Fibroblast of lung (primary cell): ENCODE results near the gene NUBP1. TPM values are rescaled to one million over a fixed set of nuclear protein-coding genes. Genes with fewer than 3 reads are reported as not detected.

Experiments
- DNase-seq, 2 donors: peaks; one replicate each; pipeline versions ENCODE4 v3.0.0 to v3.0.0-alpha.2; 2010; ENCODE audit warnings: low read depth in 2 of 2
- H2AFZ ChIP-seq: 2 replicates; pipeline ENCODE4 v1.5.1; 2012; ENCODE audit warnings: low read length, control low read depth, inconsistent platforms
- H3K27ac ChIP-seq: 2 replicates; pipeline ENCODE4 v1.5.1; 2011; ENCODE audit warnings: low read length, control low read depth; ENCODE audit not compliant: insufficient read depth
- H3K27me3 ChIP-seq: 2 replicates; pipeline ENCODE4 v1.5.1; 2011; ENCODE audit warnings: mild to moderate bottlenecking, low read length; ENCODE audit not compliant: control insufficient read depth, insufficient read depth
- H3K36me3 ChIP-seq: 2 replicates; pipeline ENCODE4 v1.5.1; 2011; ENCODE audit warnings: low read length; ENCODE audit not compliant: control insufficient read depth, insufficient read depth
- H3K4me1 ChIP-seq: 2 replicates; pipeline ENCODE4 v1.5.1; 2011; ENCODE audit warnings: low read length; ENCODE audit not compliant: control insufficient read depth, insufficient read depth; ENCODE audit errors: extremely low read depth
- H3K4me2 ChIP-seq: 2 replicates; pipeline ENCODE4 v1.5.1; 2011; ENCODE audit warnings: low read length, control low read depth; ENCODE audit not compliant: insufficient read depth; ENCODE audit errors: extremely low read depth
- H3K4me3 ChIP-seq, 4 experiments: fragments of 200-600 bp in 1 of 4; sonication (generic) in 1 of 4; replicated peaks in 1 of 4; 2 replicates each; pipeline ENCODE4 v1.5.1; 2011 to 2016; ENCODE audit warnings: low read length in 4 of 4, low read depth in 3 of 4, mild to moderate bottlenecking in 3 of 4, control low read depth in 2 of 4, inconsistent platforms in 1 of 4, mixed read lengths in 1 of 4; ENCODE audit not compliant: insufficient read depth in 1 of 4; ENCODE audit errors: control extremely low read depth in 1 of 4
- H3K79me2 ChIP-seq: 2 replicates; pipeline ENCODE4 v1.5.1; 2012; ENCODE audit warnings: mild to moderate bottlenecking, low read length, inconsistent platforms; ENCODE audit not compliant: control insufficient read depth, insufficient read depth
- H3K9ac ChIP-seq: 2 replicates; pipeline ENCODE4 v1.5.1; 2011; ENCODE audit warnings: mild to moderate bottlenecking, low read length, control low read depth; ENCODE audit not compliant: insufficient read depth
- H3K9me3 ChIP-seq: 2 replicates; pipeline ENCODE4 v1.5.1; 2012; ENCODE audit warnings: low read depth, low read length; ENCODE audit not compliant: control insufficient read depth, insufficient read depth
- H4K20me1 ChIP-seq: 2 replicates; pipeline ENCODE4 v1.5.1; 2011; ENCODE audit warnings: low read length; ENCODE audit not compliant: control insufficient read depth, insufficient read depth; ENCODE audit errors: extremely low read depth
- EZH2 ChIP-seq: IDR thresholded peaks from 2 replicates; pipeline ENCODE4 v1.5.1; 2012; ENCODE audit warnings: low read length, control low read depth, mild to moderate bottlenecking; ENCODE audit errors: missing control alignments
- polyA plus RNA-seq, 2 donors: library from polyadenylated mRNA; depleted of rRNA in 1 of 2; stranded (reverse) in 1 of 2; unstranded in 1 of 2; fragments of >200 nt; gene quantifications; 2 replicates each; pipeline ENCODE4 v1.2.1, GENCODE V29; 2011 to 2012; ENCODE audit warnings: missing spikeins in 1 of 2
- total RNA-seq: library from RNA; depleted of rRNA; stranded (reverse); fragments of >200 nt; gene quantifications from 2 replicates; pipeline ENCODE4 v1.2.1, GENCODE V29; 2014
- TF ChIP-seq, protein P1 (sequence below), 2 donors: IDR thresholded peaks in 1 of 2; conservative IDR thresholded peaks in 1 of 2; 1 replicate in 1 of 2; 2 replicates in 1 of 2; pipeline ENCODE4 v1.5.1; 2011 to 2012; ENCODE audit warnings: low read length in 2 of 2, control low read depth in 1 of 2, inconsistent platforms in 1 of 2, low read depth in 1 of 2, mild to moderate bottlenecking in 1 of 2

NUBP1 gene
- total and polyA plus RNA-seq, 2 donors (not counting 1 experiment from before 2014, with no cell fraction given), result 16.7 to 29.7 TPM

DNA sequence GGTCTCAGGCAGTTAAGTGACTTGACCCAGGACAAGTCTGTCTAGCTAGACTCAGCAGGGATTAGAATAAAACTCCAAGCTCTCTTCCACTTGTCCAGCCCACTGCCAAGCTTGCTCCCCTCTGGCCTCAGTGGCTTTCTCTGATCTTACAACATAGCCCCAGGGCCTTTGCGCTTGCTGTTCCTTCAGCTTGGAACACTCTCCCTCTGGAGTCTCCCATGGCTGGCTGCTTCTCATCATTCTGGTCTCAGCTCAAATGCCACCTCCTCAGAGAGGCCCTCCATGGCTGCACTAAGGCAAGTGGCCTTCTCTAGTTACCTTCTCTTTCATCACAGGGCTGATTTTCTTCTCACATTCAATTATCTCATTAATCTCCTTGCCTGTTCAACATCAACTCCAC lies 73.9 kb downstream of the NUBP1 start:
- no peak for DNase-seq
- no peaks in the 10 kb centered on the region for H3K79me2 ChIP-seq
- H3K27ac ChIP-seq, result no peak overlapping the region
- H3K4me3 ChIP-seq, result no peak overlapping the region
- H3K4me1 ChIP-seq, result no peaks in the 10 kb centered on the region
- H3K9ac ChIP-seq, result no peak overlapping the region
- H3K36me3 ChIP-seq, result no peaks in the 10 kb centered on the region
- no peak overlapping the region for H2AFZ ChIP-seq
- no peak overlapping the region for H3K4me2 ChIP-seq
- H3K9me3 ChIP-seq, result no peaks in the 10 kb centered on the region
- TF ChIP-seq, protein P1, sequence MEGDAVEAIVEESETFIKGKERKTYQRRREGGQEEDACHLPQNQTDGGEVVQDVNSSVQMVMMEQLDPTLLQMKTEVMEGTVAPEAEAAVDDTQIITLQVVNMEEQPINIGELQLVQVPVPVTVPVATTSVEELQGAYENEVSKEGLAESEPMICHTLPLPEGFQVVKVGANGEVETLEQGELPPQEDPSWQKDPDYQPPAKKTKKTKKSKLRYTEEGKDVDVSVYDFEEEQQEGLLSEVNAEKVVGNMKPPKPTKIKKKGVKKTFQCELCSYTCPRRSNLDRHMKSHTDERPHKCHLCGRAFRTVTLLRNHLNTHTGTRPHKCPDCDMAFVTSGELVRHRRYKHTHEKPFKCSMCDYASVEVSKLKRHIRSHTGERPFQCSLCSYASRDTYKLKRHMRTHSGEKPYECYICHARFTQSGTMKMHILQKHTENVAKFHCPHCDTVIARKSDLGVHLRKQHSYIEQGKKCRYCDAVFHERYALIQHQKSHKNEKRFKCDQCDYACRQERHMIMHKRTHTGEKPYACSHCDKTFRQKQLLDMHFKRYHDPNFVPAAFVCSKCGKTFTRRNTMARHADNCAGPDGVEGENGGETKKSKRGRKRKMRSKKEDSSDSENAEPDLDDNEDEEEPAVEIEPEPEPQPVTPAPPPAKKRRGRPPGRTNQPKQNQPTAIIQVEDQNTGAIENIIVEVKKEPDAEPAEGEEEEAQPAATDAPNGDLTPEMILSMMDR (conservative IDR thresholded peaks at IDR 0.05 in 1 of 2, IDR thresholded peaks at IDR 0.05 in 1 of 2; ENCODE audit: low read depth in 1 of 2, low read length in 2 of 2), result no peak
- TF ChIP-seq EZH2, result no peak
- no peaks in the 10 kb centered on the region for H4K20me1 ChIP-seq
- peaks cover 14% of the 10 kb centered on the region for H3K27me3 ChIP-seq

DNA sequence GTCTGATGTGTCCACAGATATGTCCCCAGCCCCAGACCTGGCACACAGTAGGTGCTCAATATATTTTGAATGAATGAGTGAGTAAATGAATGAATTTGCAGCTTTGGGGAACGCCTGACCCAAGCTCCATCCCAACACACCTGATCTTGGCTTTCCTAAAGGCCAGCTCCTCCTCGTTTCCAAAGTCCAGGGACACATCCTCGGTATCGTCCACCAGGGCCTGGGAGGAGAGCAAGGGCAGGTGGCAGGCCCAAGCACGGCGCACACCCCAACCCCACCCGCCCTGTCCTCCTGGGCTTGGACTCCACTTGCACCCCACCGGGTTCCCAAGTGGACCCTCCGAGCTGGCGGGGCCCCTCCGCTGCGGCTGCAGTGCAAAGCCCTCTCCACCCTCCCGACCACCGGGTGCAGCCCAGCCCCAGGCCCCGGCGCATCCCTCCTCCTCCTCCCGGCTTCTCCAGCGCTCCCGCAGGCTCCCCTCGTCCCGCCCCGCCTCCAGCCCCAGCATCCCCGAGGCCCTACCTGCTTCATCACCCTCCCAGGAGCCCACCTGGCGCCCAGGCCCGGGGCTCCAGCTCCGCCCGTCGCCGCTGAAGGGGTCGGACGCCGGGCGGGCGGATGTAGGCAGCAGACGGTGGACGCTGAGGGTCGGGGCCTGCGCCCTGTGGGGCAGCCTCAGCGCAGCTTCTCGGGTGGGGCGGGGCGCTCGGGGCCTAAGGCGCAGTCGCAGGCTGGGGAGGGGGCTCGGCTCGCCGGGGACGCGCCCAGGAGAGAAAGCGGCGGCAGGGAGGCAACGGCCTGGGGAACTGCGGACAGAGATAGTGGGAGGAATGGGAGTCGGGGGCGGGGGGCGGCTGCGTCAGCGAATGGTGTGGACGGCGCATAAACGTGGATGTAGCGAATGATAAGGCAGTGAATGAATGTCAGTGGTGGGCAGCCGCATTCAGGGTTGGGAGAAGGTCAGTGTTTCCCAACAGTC lies 74.6 kb downstream of the NUBP1 start, which contains the start of gene TVP23A:
TSS of gene TVP23A (minus strand) at position 832 of the 979 bp plus-strand sequence. CDS start at position 531, 301 bp downstream.
- Histone ChIP-seq H3K4me1 (no peaks in the 10 kb centered on the region), H3K9ac (no peak within 1 kb of the TSS), H3K79me2 (no peaks in the 10 kb centered on the region), H3K9me3 (no peaks in the 10 kb centered on the region), H3K4me2 (no peak within 1 kb of the TSS), H4K20me1 (no peaks in the 10 kb centered on the region), H3K36me3 (no peaks in the 10 kb centered on the region), H2AFZ (no peak within 1 kb of the TSS), H3K4me3 (no peak within 1 kb of the TSS), H3K27me3 (peaks cover 16% of the 10 kb centered on the region), H3K27ac (no peak within 1 kb of the TSS)
- peak in 1 of 2 donors; percentile 10 for DNase-seq
- TF ChIP-seq, protein P1 (conservative IDR thresholded peaks at IDR 0.05 in 1 of 2, IDR thresholded peaks at IDR 0.05 in 1 of 2; ENCODE audit: low read depth in 1 of 2, low read length in 2 of 2), result no peak
- peak; percentile 65 for TF ChIP-seq EZH2

Other genes with a start within 250 kb of the NUBP1 start
- gene EMP2, start 163.2 kb upstream of the NUBP1 start, total RNA-seq, result 17.2 and 22.5 TPM in 2 replicates
- 36.2 and 36.8 TPM in 2 replicates for gene EMP2, start 163.2 kb upstream of the NUBP1 start, polyA plus RNA-seq
- gene TEKT5, start 48.9 kb upstream of the NUBP1 start, total RNA-seq, result 0.26 TPM in 1 of 2 replicates, not detected in the other
- gene TEKT5, start 48.9 kb upstream of the NUBP1 start, polyA plus RNA-seq, result 0.06 TPM in 1 of 2 replicates, not detected in the other
- gene TVP23A, start 75.0 kb downstream of the NUBP1 start, total RNA-seq, result under 0.01 and 0.26 TPM in 2 replicates
- not detected in 2 replicates for gene TVP23A, start 75.0 kb downstream of the NUBP1 start, polyA plus RNA-seq
- 0.51 and 0.66 TPM in 2 replicates for gene CIITA, start 133.4 kb downstream of the NUBP1 start, total RNA-seq
- 0.27 and 0.40 TPM in 2 replicates for gene CIITA, start 133.4 kb downstream of the NUBP1 start, polyA plus RNA-seq
- 44.7 and 49.9 TPM in 2 replicates for gene DEXI, start 198.6 kb downstream of the NUBP1 start, total RNA-seq
- gene DEXI, start 198.6 kb downstream of the NUBP1 start, polyA plus RNA-seq, result 38.8 and 40.3 TPM in 2 replicates
- 17.2 and 22.0 TPM in 2 replicates for gene CLEC16A, start 200.7 kb downstream of the NUBP1 start, total RNA-seq
- gene CLEC16A, start 200.7 kb downstream of the NUBP1 start, polyA plus RNA-seq, result 9.1 and 15.3 TPM in 2 replicates